Measurements from ENCODE around the gene CNTROB. TPM values are rescaled to one million over a fixed set of nuclear protein-coding genes. Genes with fewer than 3 reads are reported as not detected.

The CNTROB gene
- total and polyA plus RNA-seq, 2 donors (not counting 1 experiment from before 2014, with no cell fraction given), result 23.1 to 34.8 TPM

GRCh38 chr17:7930841-7931631 is 970 bp upstream of the CNTROB start:
- ChIA-PET CTCF (interaction anchor here (0.8 to 6.6 kb wide), 9 partner anchors 11 to 292 kb away, joined by 3 to 48 read pairs (median 3); partner anchors contain the start of gene RNF227), POLR2A (interaction anchor here (0.5 to 2.5 kb wide), 10 partner anchors 15 to 317 kb away, joined by 3 to 21 read pairs (median 4); partner anchors contain the start of genes CTC1, CYB5D1, NAA38 and PER1)
- Histone ChIP-seq H3K4me1 (ENCODE audit: control insufficient read depth in 2 of 2, insufficient read depth in 2 of 2, low read length in 2 of 2) (peaks cover 18 to 33% of the 10 kb centered on the region in 2 donors), H3K36me3 (replicated peaks in 1 of 2; ENCODE audit: control extremely low read depth in 1 of 2, control insufficient read depth in 1 of 2, extremely low read depth in 1 of 2, insufficient read depth in 2 of 2, low read length in 1 of 2) (peaks cover 3 to 15% of the 10 kb centered on the region in 2 experiments), H3K79me2 (ENCODE audit: control insufficient read depth, insufficient read depth, low read length) (peaks cover 35% of the 10 kb centered on the region), H3K4me3 (ENCODE audit: control extremely low read depth in 1 of 5, extremely low read depth in 1 of 5, insufficient read depth in 1 of 5, low read depth in 2 of 5, low read length in 4 of 5) (peak overlapping the region; percentile 75 to 98 (median 86)), H3K27ac (ENCODE audit: low read length in 2 of 2) (peak overlapping the region; percentile 77 to 88), H3K9ac (ENCODE audit: low read length) (peak overlapping the region; percentile 93), H3K27me3 (replicated peaks in 1 of 4; ENCODE audit: control extremely low read depth in 1 of 4, control insufficient read depth in 3 of 4, insufficient read depth in 4 of 4, low read length in 3 of 4) (no peaks in the 10 kb centered on the region), H4K20me1 (ENCODE audit: control insufficient read depth, insufficient read depth, low read length, poor library complexity, severe bottlenecking) (peaks cover 4% of the 10 kb centered on the region), H3K4me2 (replicated peaks; ENCODE audit: low read depth, low read length, poor library complexity, severe bottlenecking) (peak overlapping the region; percentile 99), H2AFZ (ENCODE audit: insufficient read depth, low read depth, low read length, poor library complexity, severe bottlenecking) (peak overlapping the region; percentile 95), H3K9me3 (ENCODE audit: control extremely low read depth in 1 of 3, control insufficient read depth in 2 of 3, insufficient read depth in 1 of 3, low read length in 2 of 3) (no peaks in the 10 kb centered on the region)
- Mint-ChIP-seq H3K4me1 (peaks cover 44% of the 10 kb centered on the region), H3K27me3 (no peaks in the 10 kb centered on the region), H3K27ac (peak overlapping the region; percentile 95), H3K4me3 (peak overlapping the region; percentile 95), H3K9me3 (ENCODE audit: insufficient read depth) (no peaks in the 10 kb centered on the region)
- DNase-seq (no peak), ATAC-seq (ENCODE audit: low read depth) (no peak)
- intact Hi-C loops (cut with micrococcal nuclease), result loop anchor here (5.0 kb wide), 2 partner anchors 126 to 451 kb away; partner anchors contain the start of gene RPL26
- TF ChIP-seq EZH2 (IDR thresholded peaks at IDR 0.05; ENCODE audit: borderline replicate concordance, insufficient read depth, low read depth, low read length, poor library complexity, severe bottlenecking), result no peak
- TF ChIP-seq, protein P1, sequence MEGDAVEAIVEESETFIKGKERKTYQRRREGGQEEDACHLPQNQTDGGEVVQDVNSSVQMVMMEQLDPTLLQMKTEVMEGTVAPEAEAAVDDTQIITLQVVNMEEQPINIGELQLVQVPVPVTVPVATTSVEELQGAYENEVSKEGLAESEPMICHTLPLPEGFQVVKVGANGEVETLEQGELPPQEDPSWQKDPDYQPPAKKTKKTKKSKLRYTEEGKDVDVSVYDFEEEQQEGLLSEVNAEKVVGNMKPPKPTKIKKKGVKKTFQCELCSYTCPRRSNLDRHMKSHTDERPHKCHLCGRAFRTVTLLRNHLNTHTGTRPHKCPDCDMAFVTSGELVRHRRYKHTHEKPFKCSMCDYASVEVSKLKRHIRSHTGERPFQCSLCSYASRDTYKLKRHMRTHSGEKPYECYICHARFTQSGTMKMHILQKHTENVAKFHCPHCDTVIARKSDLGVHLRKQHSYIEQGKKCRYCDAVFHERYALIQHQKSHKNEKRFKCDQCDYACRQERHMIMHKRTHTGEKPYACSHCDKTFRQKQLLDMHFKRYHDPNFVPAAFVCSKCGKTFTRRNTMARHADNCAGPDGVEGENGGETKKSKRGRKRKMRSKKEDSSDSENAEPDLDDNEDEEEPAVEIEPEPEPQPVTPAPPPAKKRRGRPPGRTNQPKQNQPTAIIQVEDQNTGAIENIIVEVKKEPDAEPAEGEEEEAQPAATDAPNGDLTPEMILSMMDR (IDR thresholded peaks at IDR 0.05), result no peak
- 56% methylated on average over 12 of the region's 20 CpGs for WGBS (ENCODE audit: insufficient coverage)
